SU-DHL-6 (cell line): ENCODE results near the gene OR2T29.
"Not testable (repeated sequence)": the region's sequence is repeated elsewhere in the genome, so short reads cannot be mapped to it uniquely, and the experiment has no call there.

Experiments
- H2AFZ ChIP-seq: fragments of 200-600 bp; sonication (generic); 2 replicates; pipeline ENCODE4 v1.6.1; 2014; ENCODE audit warnings: low read depth, mild to moderate bottlenecking, moderate library complexity, mixed read lengths, antibody characterized with exemption, low read length; ENCODE audit not compliant: severe bottlenecking
- H3F3A ChIP-seq: fragments of 200-600 bp; shearing (Covaris generic); 2 replicates; pipeline ENCODE4 v1.6.0; 2016; ENCODE audit warnings: antibody characterized with exemption, mild to moderate bottlenecking; ENCODE audit not compliant: insufficient read depth
- H3K27ac ChIP-seq: fragments of 200-600 bp; sonication (generic); 2 replicates; pipeline ENCODE4 v1.5.1; 2016; ENCODE audit warnings: low read depth, mild to moderate bottlenecking, low read length, moderate library complexity, mixed read lengths
- H3K27me3 ChIP-seq: fragments of 200-600 bp; sonication (generic), shearing (Covaris generic); 2 replicates; pipeline ENCODE4 v1.6.0; 2014; ENCODE audit warnings: mild to moderate bottlenecking, low read length
- H3K36me3 ChIP-seq: fragments of 200-600 bp; sonication (generic); 2 replicates; pipeline ENCODE4 v1.6.1; 2014; ENCODE audit warnings: mild to moderate bottlenecking, low read length, mixed read lengths
- H3K4me2 ChIP-seq: fragments of 300-600, 200-600 bp; shearing (Covaris generic), sonication (generic); 2 replicates; pipeline ENCODE4 v1.6.0; 2014; ENCODE audit warnings: low read length, low read depth, mild to moderate bottlenecking; ENCODE audit not compliant: poor library complexity, severe bottlenecking
- H3K4me3 ChIP-seq: fragments of 200-600 bp; sonication (generic); 2 replicates; pipeline ENCODE4 v1.5.1; 2014; ENCODE audit warnings: antibody characterized with exemption, low read length, mild to moderate bottlenecking, mixed read lengths; ENCODE audit not compliant: insufficient read depth, poor library complexity, severe bottlenecking
- H3K79me2 ChIP-seq: fragments of 200-600 bp; sonication (generic); 2 replicates; pipeline ENCODE4 v1.6.1; 2014; ENCODE audit warnings: mild to moderate bottlenecking, low read length, moderate library complexity; ENCODE audit not compliant: insufficient read depth
- H3K9ac ChIP-seq: fragments of 200-600 bp; sonication (generic); 2 replicates; pipeline ENCODE4 v1.7.0; 2014; ENCODE audit warnings: mild to moderate bottlenecking, low read length
- H3K9me2 ChIP-seq: fragments of 200-600 bp; sonication (generic); replicated peaks from 2 replicates; pipeline ENCODE4 v1.6.1; 2014; ENCODE audit warnings: low read length; ENCODE audit not compliant: insufficient read depth
- H3K9me3 ChIP-seq: fragments of 200-600 bp; sonication (generic); 2 replicates; pipeline ENCODE4 v1.6.1; 2014; ENCODE audit warnings: low read length, mixed read lengths; ENCODE audit not compliant: insufficient read depth
- H4K20me1 ChIP-seq: fragments of 200-600 bp; sonication (generic); 2 replicates; pipeline ENCODE4 v1.6.1; 2014; ENCODE audit warnings: low read depth, mild to moderate bottlenecking, antibody characterized with exemption, low read length, moderate library complexity, mixed read lengths
- CTCF ChIP-seq: fragments of 200-600 bp; sonication (generic); IDR thresholded peaks from one replicate; pipeline ENCODE4 v1.5.1; 2017; ENCODE audit warnings: antibody characterized with exemption, mild to moderate bottlenecking, low read length, moderate library complexity; ENCODE audit not compliant: insufficient read depth, poor library complexity, severe bottlenecking
- EZH2phosphoT487 ChIP-seq: fragments of 200-600 bp; sonication (generic), shearing (Covaris generic); conservative IDR thresholded peaks from 2 replicates; pipeline ENCODE4 v1.6.1; 2018; ENCODE audit warnings: mild to moderate bottlenecking, antibody characterized with exemption, low read length, moderate library complexity, mixed read lengths

Gene OR2T29, protein sequence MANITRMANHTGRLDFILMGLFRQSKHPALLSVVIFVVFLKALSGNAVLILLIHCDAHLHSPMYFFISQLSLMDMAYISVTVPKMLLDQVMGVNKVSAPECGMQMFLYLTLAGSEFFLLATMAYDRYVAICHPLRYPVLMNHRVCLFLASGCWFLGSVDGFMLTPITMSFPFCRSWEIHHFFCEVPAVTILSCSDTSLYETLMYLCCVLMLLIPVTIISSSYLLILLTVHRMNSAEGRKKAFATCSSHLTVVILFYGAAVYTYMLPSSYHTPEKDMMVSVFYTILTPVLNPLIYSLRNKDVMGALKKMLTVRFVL

DNA sequence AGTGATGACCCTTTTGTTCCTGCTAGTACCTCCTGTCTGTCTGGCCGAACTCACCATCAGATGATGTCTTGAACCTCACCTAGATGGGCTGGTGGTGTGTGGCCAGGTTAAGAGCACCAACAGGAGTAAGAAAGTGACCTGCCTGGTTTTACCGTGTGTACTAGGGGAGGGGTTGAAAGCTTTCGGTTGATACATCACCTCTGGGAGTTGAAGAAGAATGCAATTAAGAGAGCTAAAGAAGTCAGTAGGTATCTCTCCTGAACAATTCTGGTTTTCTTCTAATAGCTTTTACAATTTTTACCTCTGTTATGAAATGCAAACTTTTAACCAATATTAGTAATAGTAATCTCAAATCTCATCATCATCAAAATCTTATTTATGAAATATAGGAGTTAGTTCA, at the start of gene OR2T29:
OR2T29 (minus strand) TSS at position 101 of the 400 bp plus-strand sequence. CDS start 3,281 bp downstream, outside the sequence.
- not testable (repeated sequence) for H3K4me2 ChIP-seq, H2AFZ ChIP-seq, H3K27ac ChIP-seq, H3K4me3 ChIP-seq, H3K9ac ChIP-seq, H3K79me2 ChIP-seq, H3K9me3 ChIP-seq, H3F3A ChIP-seq, H3K9me2 ChIP-seq, H3K27me3 ChIP-seq, H3K36me3 ChIP-seq, H4K20me1 ChIP-seq

GRCh38 chr1:248611883-248612414, 49.4 kb upstream of the OR2T29 start:
- Histone ChIP-seq H3K36me3 (no peaks in the 10 kb centered on the region), H3K27ac (no peak overlapping the region), H3F3A (no peaks in the 10 kb centered on the region), H3K4me3 (no peak overlapping the region), H4K20me1 (no peaks in the 10 kb centered on the region), H3K9me3 (no peaks in the 10 kb centered on the region), H3K4me2 (no peak overlapping the region), H3K79me2 (no peaks in the 10 kb centered on the region), H3K9me2 (no peaks in the 10 kb centered on the region), H3K9ac (no peak overlapping the region), H3K27me3 (no peaks in the 10 kb centered on the region), H2AFZ (no peak overlapping the region)
- TF ChIP-seq CTCF: no peak
- no peak for TF ChIP-seq EZH2phosphoT487

- H3K36me3 ChIP-seq: no peaks in the 10 kb centered on the region
- H3F3A ChIP-seq: no peaks in the 10 kb centered on the region
- H3K4me3 ChIP-seq: no peak overlapping the region
- H3K9me2 ChIP-seq: no peaks in the 10 kb centered on the region
- H3K27ac ChIP-seq: no peak overlapping the region
- no peak overlapping the region for H3K4me2 ChIP-seq
- TF ChIP-seq CTCF (no peak), EZH2phosphoT487 (no peak)
- no peak overlapping the region for H2AFZ ChIP-seq
- no peaks in the 10 kb centered on the region for H4K20me1 ChIP-seq
- no peaks in the 10 kb centered on the region for H3K9me3 ChIP-seq
- no peak overlapping the region for H3K9ac ChIP-seq
- H3K27me3 ChIP-seq: no peaks in the 10 kb centered on the region
- H3K79me2 ChIP-seq: no peaks in the 10 kb centered on the region
These were observed 47.7 kb upstream of the OR2T29 start for GRCh38 chr1:248610301-248610700.

GRCh38 chr1:248599396-248599795, 36.8 kb upstream of the OR2T29 start:
- Histone ChIP-seq H3K79me2 (no peaks in the 10 kb centered on the region), H3F3A (no peaks in the 10 kb centered on the region), H3K27ac (no peak overlapping the region), H3K9ac (no peak overlapping the region), H3K4me3 (no peak overlapping the region), H4K20me1 (no peaks in the 10 kb centered on the region), H2AFZ (no peak overlapping the region), H3K4me2 (no peak overlapping the region), H3K36me3 (no peaks in the 10 kb centered on the region), H3K27me3 (no peaks in the 10 kb centered on the region), H3K9me3 (no peaks in the 10 kb centered on the region), H3K9me2 (no peaks in the 10 kb centered on the region)
- TF ChIP-seq CTCF (no peak), EZH2phosphoT487 (no peak)
